H9 (cell line): ENCODE results near the gene MC4R. TPM values are rescaled to one million over a fixed set of nuclear protein-coding genes. Genes with fewer than 3 reads are reported as not detected.
"Not testable (repeated sequence)": the region's sequence is repeated elsewhere in the genome, so short reads cannot be mapped to it uniquely, and the experiment has no call there.

Source experiments
- DNase-seq: peaks from one replicate; pipeline ENCODE4 v3.0.0-alpha.2; 2017
- H2AFZ ChIP-seq: one replicate; pipeline ENCODE4 v1.6.1; 2013; ENCODE audit warnings: mild to moderate bottlenecking, low read length, control low read depth, moderate library complexity
- H2AK5ac ChIP-seq: 2 replicates; pipeline ENCODE4 v1.6.1; 2013; ENCODE audit warnings: low read length, control low read depth, mixed read lengths; ENCODE audit not compliant: insufficient read length
- H2BK120ac ChIP-seq: one replicate; pipeline ENCODE4 v1.6.1; 2013; ENCODE audit warnings: low read depth, mild to moderate bottlenecking, low read length, control low read depth, inconsistent platforms; ENCODE audit not compliant: poor library complexity, severe bottlenecking
- H2BK12ac ChIP-seq: 2 replicates; pipeline ENCODE4 v1.6.1; 2013; ENCODE audit warnings: low read length, control low read depth, mixed read lengths, low read depth; ENCODE audit not compliant: insufficient read length
- H2BK15ac ChIP-seq: 2 replicates; pipeline ENCODE4 v1.6.1; 2013; ENCODE audit warnings: low read depth, low read length, control low read depth
- H2BK20ac ChIP-seq: one replicate; pipeline ENCODE4 v1.6.1; 2013; ENCODE audit warnings: low read depth, mild to moderate bottlenecking, low read length, control low read depth, inconsistent platforms; ENCODE audit not compliant: poor library complexity, severe bottlenecking
- H2BK5ac ChIP-seq: 2 replicates; pipeline ENCODE4 v1.6.1; 2013; ENCODE audit warnings: low read length, control low read depth, mixed read lengths; ENCODE audit not compliant: insufficient read length
- H3K14ac ChIP-seq: 2 replicates; pipeline ENCODE4 v1.6.1; 2013; ENCODE audit warnings: low read length, control low read depth; ENCODE audit not compliant: insufficient read depth
- H3K18ac ChIP-seq: 2 replicates; pipeline ENCODE4 v1.6.1; 2013; ENCODE audit warnings: low read depth, mild to moderate bottlenecking, mixed read lengths, low read length, control low read depth; ENCODE audit not compliant: insufficient read length
- H3K23ac ChIP-seq: 2 replicates; pipeline ENCODE4 v1.6.1; 2013; ENCODE audit warnings: low read length, control low read depth, mixed read lengths, low read depth; ENCODE audit not compliant: insufficient read length
- H3K23me2 ChIP-seq: 2 replicates; pipeline ENCODE4 v1.6.1; 2013; ENCODE audit warnings: low read depth, mild to moderate bottlenecking, mixed read lengths, low read length, control low read depth; ENCODE audit not compliant: insufficient read length, poor library complexity, severe bottlenecking
- H3K27ac ChIP-seq: 2 replicates; pipeline ENCODE4 v1.5.1; 2013; ENCODE audit warnings: low read length, control low read depth, mixed read lengths, low read depth; ENCODE audit not compliant: insufficient read length
- H3K27me3 ChIP-seq: 2 replicates; pipeline ENCODE4 v1.6.1; 2013; ENCODE audit warnings: low read length, control low read depth, inconsistent platforms; ENCODE audit not compliant: insufficient read depth
- H3K4ac ChIP-seq: 2 replicates; pipeline ENCODE4 v1.6.1; 2013; ENCODE audit warnings: low read depth, mild to moderate bottlenecking, control low read depth, inconsistent platforms, low read length, moderate library complexity
- H3K4me1 ChIP-seq: 2 replicates; pipeline ENCODE4 v1.6.1; 2013; ENCODE audit warnings: low read length, control low read depth, inconsistent platforms; ENCODE audit not compliant: insufficient read depth
- H3K4me2 ChIP-seq: 2 replicates; pipeline ENCODE4 v1.6.1; 2013; ENCODE audit warnings: low read length, control low read depth, mixed read lengths; ENCODE audit not compliant: insufficient read length, insufficient read depth
- H3K56ac ChIP-seq: 2 replicates; pipeline ENCODE4 v1.6.1; 2013; ENCODE audit warnings: low read depth, mild to moderate bottlenecking, mixed read lengths, low read length, control low read depth; ENCODE audit not compliant: insufficient read length
- H3K79me1 ChIP-seq: 2 replicates; pipeline ENCODE4 v1.6.1; 2013; ENCODE audit warnings: low read depth, mild to moderate bottlenecking, moderate library complexity, low read length, control low read depth, inconsistent platforms; ENCODE audit not compliant: insufficient read depth, poor library complexity, severe bottlenecking
- H3K79me2 ChIP-seq: 2 replicates; pipeline ENCODE4 v1.6.1; 2013; ENCODE audit warnings: low read length, control low read depth, inconsistent platforms; ENCODE audit not compliant: insufficient read depth
- H3K9ac ChIP-seq: 2 replicates; pipeline ENCODE4 v1.6.1; 2013; ENCODE audit warnings: low read length, control low read depth, mixed read lengths; ENCODE audit not compliant: insufficient read length; ENCODE audit errors: extremely low read depth
- H3K9me3 ChIP-seq: one replicate; pipeline ENCODE4 v1.6.1; 2013; ENCODE audit warnings: low read depth, low read length, inconsistent platforms; ENCODE audit not compliant: control insufficient read depth
- H3T11ph ChIP-seq: one replicate; pipeline ENCODE4 v1.6.1; 2013; ENCODE audit warnings: mild to moderate bottlenecking, low read length, control low read depth, inconsistent platforms
- H4K20me1 ChIP-seq: one replicate; pipeline ENCODE4 v1.6.1; 2013; ENCODE audit not compliant: control insufficient read depth, insufficient read length, insufficient read depth
- H4K5ac ChIP-seq: 2 replicates; pipeline ENCODE4 v1.6.1; 2013; ENCODE audit warnings: low read depth, mild to moderate bottlenecking, mixed read lengths, low read length, control low read depth; ENCODE audit not compliant: insufficient read length
- H4K8ac ChIP-seq: replicated peaks from 2 replicates; pipeline ENCODE4 v1.6.1; 2013; ENCODE audit warnings: low read length, control low read depth, mixed read lengths, low read depth; ENCODE audit not compliant: insufficient read length
- H4K91ac ChIP-seq: 2 replicates; pipeline ENCODE4 v1.6.1; 2013; ENCODE audit warnings: low read depth, mild to moderate bottlenecking, moderate library complexity, mixed read lengths, low read length, control low read depth; ENCODE audit not compliant: insufficient read length
- H3K27ac Mint-ChIP-seq, 3 experiments: 2 replicates in 2 of 3; 3 replicates in 1 of 3; pipeline ENCODE4 v1.8.0; 2020 to 2021; ENCODE audit warnings: mixed read lengths in 3 of 3, mild to moderate bottlenecking in 1 of 3, moderate library complexity in 1 of 3
- H3K27me3 Mint-ChIP-seq: 2 replicates; pipeline ENCODE4 v1.8.0; 2021; ENCODE audit warnings: low read depth, mild to moderate bottlenecking, moderate library complexity, mixed read lengths
- H3K36me3 Mint-ChIP-seq, 3 experiments: 2 replicates in 2 of 3; 3 replicates in 1 of 3; pipeline ENCODE4 v1.8.0; 2020 to 2021; ENCODE audit warnings: low read depth in 3 of 3, mixed read lengths in 3 of 3; ENCODE audit not compliant: insufficient read depth in 1 of 3
- H3K4me1 Mint-ChIP-seq, 2 experiments: 2 replicates each; pipeline ENCODE4 v1.8.0; 2020; ENCODE audit warnings: mixed read lengths in 2 of 2
- H3K4me3 Mint-ChIP-seq, 2 experiments: 2 replicates in 1 of 2; 3 replicates in 1 of 2; pipeline ENCODE4 v1.8.0; 2020 to 2021; ENCODE audit warnings: mild to moderate bottlenecking in 2 of 2, mixed read lengths in 2 of 2, moderate library complexity in 1 of 2
- H3K9me3 Mint-ChIP-seq, 2 experiments: 2 replicates in 1 of 2; 3 replicates in 1 of 2; pipeline ENCODE4 v1.8.0; 2020; ENCODE audit warnings: mild to moderate bottlenecking in 2 of 2, mixed read lengths in 2 of 2, moderate library complexity in 1 of 2
- WGBS: extraction: QIAGEN DNeasy Blood & Tissue Kit; methylation state at CpG from one replicate; pipeline ENCODE4 v1.1.7; 2013; ENCODE audit warnings: missing lambda C conversion rate, low lambda C conversion rate, mixed read lengths; ENCODE audit not compliant: insufficient read length; ENCODE audit errors: extremely low coverage; 5-methylcytosine and 5-hydroxymethylcytosine counted together
- long read RNA-seq: library from polyadenylated mRNA; unstranded; transcript quantifications from one replicate; pipeline ENCODE4 v2.0.0, GENCODE V29; 2020
- total RNA-seq: library from RNA; stranded (reverse); gene quantifications from 2 replicates; pipeline ENCODE4 v1.2.1, GENCODE V29; 2021
- TF ChIP-seq, protein P1 (sequence below): fragments of 200-600 bp; sonication (generic); conservative IDR thresholded peaks from 3 replicates; pipeline ENCODE4 v1.8.0; 2021; ENCODE audit warnings: antibody characterized with exemption, mild to moderate bottlenecking

The MC4R gene
- total RNA-seq, result not detected in 2 replicates
- long read RNA-seq, result 0 reads

DNA sequence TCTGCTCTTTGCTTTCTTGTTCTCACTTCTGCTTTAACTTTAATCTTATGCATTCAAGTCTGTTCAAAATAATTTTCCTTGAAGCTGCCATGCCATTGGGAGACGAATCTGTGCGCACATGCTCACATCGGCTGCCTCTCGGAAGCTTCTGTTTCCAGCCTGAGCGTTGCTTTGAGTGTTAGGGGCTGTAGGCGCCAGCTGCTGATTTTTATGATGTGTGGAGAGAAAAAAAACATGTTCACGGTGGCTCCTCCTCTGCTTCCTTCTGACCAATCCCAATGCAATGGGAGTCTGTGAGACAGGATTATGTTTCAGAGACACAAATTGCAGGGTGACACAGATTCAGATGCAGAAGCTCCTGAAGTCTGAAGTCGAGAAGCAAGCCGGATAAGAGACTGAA, at the start of gene MC4R:
Gene MC4R, minus strand, starts transcription at position 180 of the 400 bp plus-strand sequence. CDS start 426 bp downstream, outside the sequence.
- H3K9me3 ChIP-seq, result no peaks in the 10 kb centered on the region
- H2AFZ ChIP-seq, result peak within 1 kb of the TSS; percentile 54
- no peaks in the 10 kb centered on the region for H3K23me2 ChIP-seq
- H3K14ac ChIP-seq, result no peak within 1 kb of the TSS
- H3K23ac ChIP-seq, result no peak within 1 kb of the TSS
- H4K91ac ChIP-seq, result no peak within 1 kb of the TSS
- H3K56ac ChIP-seq, result no peak within 1 kb of the TSS
- no peaks in the 10 kb centered on the region for H3K79me1 ChIP-seq
- Mint-ChIP-seq H3K4me1 (peaks cover 8 to 14% of the 10 kb centered on the region in 2 experiments), H3K27me3 (no peaks in the 10 kb centered on the region; the same call in 1 of the 2 replicates), H3K4me3 (no peak within 1 kb of the TSS), H3K9me3 (no peaks in the 10 kb centered on the region), H3K36me3 (no peaks in the 10 kb centered on the region), H3K27ac (peak within 1 kb of the TSS in 2 of 3 experiments; percentile 25 to 41; a peak in 1 of 7 replicates)
- H2AK5ac ChIP-seq, result no peak within 1 kb of the TSS
- no peak within 1 kb of the TSS for H4K5ac ChIP-seq
- no peak within 1 kb of the TSS for H3K4me2 ChIP-seq
- no peak within 1 kb of the TSS for H3K27ac ChIP-seq
- no peaks in the 10 kb centered on the region for H3K79me2 ChIP-seq
- no peaks in the 10 kb centered on the region for H4K20me1 ChIP-seq
- H4K8ac ChIP-seq, result no peak within 1 kb of the TSS
- no peak within 1 kb of the TSS for H2BK5ac ChIP-seq
- H2BK15ac ChIP-seq, result no peak within 1 kb of the TSS
- no peak within 1 kb of the TSS for H3K4ac ChIP-seq
- no peak within 1 kb of the TSS for H3T11ph ChIP-seq
- TF ChIP-seq, protein P1, sequence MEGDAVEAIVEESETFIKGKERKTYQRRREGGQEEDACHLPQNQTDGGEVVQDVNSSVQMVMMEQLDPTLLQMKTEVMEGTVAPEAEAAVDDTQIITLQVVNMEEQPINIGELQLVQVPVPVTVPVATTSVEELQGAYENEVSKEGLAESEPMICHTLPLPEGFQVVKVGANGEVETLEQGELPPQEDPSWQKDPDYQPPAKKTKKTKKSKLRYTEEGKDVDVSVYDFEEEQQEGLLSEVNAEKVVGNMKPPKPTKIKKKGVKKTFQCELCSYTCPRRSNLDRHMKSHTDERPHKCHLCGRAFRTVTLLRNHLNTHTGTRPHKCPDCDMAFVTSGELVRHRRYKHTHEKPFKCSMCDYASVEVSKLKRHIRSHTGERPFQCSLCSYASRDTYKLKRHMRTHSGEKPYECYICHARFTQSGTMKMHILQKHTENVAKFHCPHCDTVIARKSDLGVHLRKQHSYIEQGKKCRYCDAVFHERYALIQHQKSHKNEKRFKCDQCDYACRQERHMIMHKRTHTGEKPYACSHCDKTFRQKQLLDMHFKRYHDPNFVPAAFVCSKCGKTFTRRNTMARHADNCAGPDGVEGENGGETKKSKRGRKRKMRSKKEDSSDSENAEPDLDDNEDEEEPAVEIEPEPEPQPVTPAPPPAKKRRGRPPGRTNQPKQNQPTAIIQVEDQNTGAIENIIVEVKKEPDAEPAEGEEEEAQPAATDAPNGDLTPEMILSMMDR, result no peak
- no peaks in the 10 kb centered on the region; the same call in 1 of the 2 replicates for H3K4me1 ChIP-seq
- no peaks in the 10 kb centered on the region for H3K27me3 ChIP-seq
- H2BK12ac ChIP-seq, result no peak within 1 kb of the TSS
- no peak within 1 kb of the TSS for H2BK20ac ChIP-seq
- H3K18ac ChIP-seq, result no peak within 1 kb of the TSS
- no peak within 1 kb of the TSS for H2BK120ac ChIP-seq
- WGBS, result no CpG with 5 or more reads among the region's 9 CpGs
- H3K9ac ChIP-seq, result no peak within 1 kb of the TSS
- peak; percentile 42 for DNase-seq

- WGBS, result no CpG with 5 or more reads among the region's 8 CpGs
- H3K4me2 ChIP-seq, result not testable (repeated sequence)
Measured at GRCh38 chr18:60422306-60422705, 49.7 kb upstream of the MC4R start.

More at GRCh38 chr18:60422306-60422705, 49.7 kb upstream of the MC4R start:
- not testable (repeated sequence) for H3K36me3 Mint-ChIP-seq, H3K4me1 ChIP-seq, H3K9ac ChIP-seq, H3K27me3 Mint-ChIP-seq, H4K8ac ChIP-seq, H2BK20ac ChIP-seq, H3T11ph ChIP-seq, H4K91ac ChIP-seq, H3K4me1 Mint-ChIP-seq, H2AFZ ChIP-seq, DNase-seq, H3K79me2 ChIP-seq, H4K20me1 ChIP-seq, H3K4me3 Mint-ChIP-seq, H3K9me3 Mint-ChIP-seq, H2BK12ac ChIP-seq, H3K23ac ChIP-seq, H2AK5ac ChIP-seq, H3K27me3 ChIP-seq, H3K14ac ChIP-seq, H3K27ac ChIP-seq, H3K79me1 ChIP-seq, H3K23me2 ChIP-seq, H2BK5ac ChIP-seq, H4K5ac ChIP-seq, H3K18ac ChIP-seq, H2BK15ac ChIP-seq, H3K27ac Mint-ChIP-seq, H3K4ac ChIP-seq, H3K9me3 ChIP-seq, H3K56ac ChIP-seq, H2BK120ac ChIP-seq
